ENCODE measurements around the gene ZSCAN4. TPM values are rescaled to one million over a fixed set of nuclear protein-coding genes. Genes with fewer than 3 reads are reported as not detected.
A peak's percentile ranks its signal among the peaks of the same experiment; 100 is the strongest.

The ZSCAN4 gene
- total and polyA plus RNA-seq, 9 of the 15 experiments (the other 6 are each of a cell fraction or from before 2014, with no cell fraction given), result not detected

DNA sequence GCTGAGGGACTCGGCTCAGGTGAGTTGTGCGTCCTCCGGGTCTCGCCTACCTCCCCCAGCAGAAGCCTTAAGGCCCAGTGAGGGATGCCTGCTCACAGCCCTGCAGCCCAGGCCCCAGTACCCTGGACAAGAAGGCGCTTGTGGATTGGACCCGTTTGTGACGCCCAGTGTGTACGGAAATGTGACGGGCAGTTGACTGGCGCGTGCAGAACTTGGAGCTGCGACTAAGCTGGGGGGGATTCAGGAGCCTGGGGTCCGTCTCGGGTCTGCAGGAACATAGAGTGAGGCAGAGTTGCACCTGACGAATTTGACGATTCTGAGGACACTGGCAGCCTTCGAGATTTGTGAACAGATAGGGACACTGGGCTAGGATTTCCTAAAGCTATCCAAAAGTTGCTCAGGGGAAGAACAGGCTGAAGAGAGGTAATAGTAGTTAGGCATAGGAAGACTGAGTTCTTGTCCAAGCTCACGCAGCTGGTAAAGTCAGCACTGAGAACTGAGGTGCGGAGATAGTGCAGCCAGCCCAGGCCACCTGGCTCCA is 13.6 kb downstream of the ZSCAN4 start (continued):
- TF ChIP-seq, protein P1, sequence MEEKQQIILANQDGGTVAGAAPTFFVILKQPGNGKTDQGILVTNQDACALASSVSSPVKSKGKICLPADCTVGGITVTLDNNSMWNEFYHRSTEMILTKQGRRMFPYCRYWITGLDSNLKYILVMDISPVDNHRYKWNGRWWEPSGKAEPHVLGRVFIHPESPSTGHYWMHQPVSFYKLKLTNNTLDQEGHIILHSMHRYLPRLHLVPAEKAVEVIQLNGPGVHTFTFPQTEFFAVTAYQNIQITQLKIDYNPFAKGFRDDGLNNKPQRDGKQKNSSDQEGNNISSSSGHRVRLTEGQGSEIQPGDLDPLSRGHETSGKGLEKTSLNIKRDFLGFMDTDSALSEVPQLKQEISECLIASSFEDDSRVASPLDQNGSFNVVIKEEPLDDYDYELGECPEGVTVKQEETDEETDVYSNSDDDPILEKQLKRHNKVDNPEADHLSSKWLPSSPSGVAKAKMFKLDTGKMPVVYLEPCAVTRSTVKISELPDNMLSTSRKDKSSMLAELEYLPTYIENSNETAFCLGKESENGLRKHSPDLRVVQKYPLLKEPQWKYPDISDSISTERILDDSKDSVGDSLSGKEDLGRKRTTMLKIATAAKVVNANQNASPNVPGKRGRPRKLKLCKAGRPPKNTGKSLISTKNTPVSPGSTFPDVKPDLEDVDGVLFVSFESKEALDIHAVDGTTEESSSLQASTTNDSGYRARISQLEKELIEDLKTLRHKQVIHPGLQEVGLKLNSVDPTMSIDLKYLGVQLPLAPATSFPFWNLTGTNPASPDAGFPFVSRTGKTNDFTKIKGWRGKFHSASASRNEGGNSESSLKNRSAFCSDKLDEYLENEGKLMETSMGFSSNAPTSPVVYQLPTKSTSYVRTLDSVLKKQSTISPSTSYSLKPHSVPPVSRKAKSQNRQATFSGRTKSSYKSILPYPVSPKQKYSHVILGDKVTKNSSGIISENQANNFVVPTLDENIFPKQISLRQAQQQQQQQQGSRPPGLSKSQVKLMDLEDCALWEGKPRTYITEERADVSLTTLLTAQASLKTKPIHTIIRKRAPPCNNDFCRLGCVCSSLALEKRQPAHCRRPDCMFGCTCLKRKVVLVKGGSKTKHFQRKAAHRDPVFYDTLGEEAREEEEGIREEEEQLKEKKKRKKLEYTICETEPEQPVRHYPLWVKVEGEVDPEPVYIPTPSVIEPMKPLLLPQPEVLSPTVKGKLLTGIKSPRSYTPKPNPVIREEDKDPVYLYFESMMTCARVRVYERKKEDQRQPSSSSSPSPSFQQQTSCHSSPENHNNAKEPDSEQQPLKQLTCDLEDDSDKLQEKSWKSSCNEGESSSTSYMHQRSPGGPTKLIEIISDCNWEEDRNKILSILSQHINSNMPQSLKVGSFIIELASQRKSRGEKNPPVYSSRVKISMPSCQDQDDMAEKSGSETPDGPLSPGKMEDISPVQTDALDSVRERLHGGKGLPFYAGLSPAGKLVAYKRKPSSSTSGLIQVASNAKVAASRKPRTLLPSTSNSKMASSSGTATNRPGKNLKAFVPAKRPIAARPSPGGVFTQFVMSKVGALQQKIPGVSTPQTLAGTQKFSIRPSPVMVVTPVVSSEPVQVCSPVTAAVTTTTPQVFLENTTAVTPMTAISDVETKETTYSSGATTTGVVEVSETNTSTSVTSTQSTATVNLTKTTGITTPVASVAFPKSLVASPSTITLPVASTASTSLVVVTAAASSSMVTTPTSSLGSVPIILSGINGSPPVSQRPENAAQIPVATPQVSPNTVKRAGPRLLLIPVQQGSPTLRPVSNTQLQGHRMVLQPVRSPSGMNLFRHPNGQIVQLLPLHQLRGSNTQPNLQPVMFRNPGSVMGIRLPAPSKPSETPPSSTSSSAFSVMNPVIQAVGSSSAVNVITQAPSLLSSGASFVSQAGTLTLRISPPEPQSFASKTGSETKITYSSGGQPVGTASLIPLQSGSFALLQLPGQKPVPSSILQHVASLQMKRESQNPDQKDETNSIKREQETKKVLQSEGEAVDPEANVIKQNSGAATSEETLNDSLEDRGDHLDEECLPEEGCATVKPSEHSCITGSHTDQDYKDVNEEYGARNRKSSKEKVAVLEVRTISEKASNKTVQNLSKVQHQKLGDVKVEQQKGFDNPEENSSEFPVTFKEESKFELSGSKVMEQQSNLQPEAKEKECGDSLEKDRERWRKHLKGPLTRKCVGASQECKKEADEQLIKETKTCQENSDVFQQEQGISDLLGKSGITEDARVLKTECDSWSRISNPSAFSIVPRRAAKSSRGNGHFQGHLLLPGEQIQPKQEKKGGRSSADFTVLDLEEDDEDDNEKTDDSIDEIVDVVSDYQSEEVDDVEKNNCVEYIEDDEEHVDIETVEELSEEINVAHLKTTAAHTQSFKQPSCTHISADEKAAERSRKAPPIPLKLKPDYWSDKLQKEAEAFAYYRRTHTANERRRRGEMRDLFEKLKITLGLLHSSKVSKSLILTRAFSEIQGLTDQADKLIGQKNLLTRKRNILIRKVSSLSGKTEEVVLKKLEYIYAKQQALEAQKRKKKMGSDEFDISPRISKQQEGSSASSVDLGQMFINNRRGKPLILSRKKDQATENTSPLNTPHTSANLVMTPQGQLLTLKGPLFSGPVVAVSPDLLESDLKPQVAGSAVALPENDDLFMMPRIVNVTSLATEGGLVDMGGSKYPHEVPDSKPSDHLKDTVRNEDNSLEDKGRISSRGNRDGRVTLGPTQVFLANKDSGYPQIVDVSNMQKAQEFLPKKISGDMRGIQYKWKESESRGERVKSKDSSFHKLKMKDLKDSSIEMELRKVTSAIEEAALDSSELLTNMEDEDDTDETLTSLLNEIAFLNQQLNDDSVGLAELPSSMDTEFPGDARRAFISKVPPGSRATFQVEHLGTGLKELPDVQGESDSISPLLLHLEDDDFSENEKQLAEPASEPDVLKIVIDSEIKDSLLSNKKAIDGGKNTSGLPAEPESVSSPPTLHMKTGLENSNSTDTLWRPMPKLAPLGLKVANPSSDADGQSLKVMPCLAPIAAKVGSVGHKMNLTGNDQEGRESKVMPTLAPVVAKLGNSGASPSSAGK (IDR thresholded peaks at IDR 0.05), result peak; percentile 81
- TF ChIP-seq, protein P2, sequence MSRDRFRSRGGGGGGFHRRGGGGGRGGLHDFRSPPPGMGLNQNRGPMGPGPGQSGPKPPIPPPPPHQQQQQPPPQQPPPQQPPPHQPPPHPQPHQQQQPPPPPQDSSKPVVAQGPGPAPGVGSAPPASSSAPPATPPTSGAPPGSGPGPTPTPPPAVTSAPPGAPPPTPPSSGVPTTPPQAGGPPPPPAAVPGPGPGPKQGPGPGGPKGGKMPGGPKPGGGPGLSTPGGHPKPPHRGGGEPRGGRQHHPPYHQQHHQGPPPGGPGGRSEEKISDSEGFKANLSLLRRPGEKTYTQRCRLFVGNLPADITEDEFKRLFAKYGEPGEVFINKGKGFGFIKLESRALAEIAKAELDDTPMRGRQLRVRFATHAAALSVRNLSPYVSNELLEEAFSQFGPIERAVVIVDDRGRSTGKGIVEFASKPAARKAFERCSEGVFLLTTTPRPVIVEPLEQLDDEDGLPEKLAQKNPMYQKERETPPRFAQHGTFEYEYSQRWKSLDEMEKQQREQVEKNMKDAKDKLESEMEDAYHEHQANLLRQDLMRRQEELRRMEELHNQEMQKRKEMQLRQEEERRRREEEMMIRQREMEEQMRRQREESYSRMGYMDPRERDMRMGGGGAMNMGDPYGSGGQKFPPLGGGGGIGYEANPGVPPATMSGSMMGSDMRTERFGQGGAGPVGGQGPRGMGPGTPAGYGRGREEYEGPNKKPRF (IDR thresholded peaks at IDR 0.05; ENCODE audit: low read depth, low read length), result no peak
- TF ChIP-seq ZNF232 (CRISPR knock-in tag; IDR thresholded peaks at IDR 0.05), result peak; percentile 18; the same call in 1 of the 2 replicates
- TF ChIP-seq ZNF584 (CRISPR knock-in tag; IDR thresholded peaks at IDR 0.05; ENCODE audit: low read depth), result no peak
- TF ChIP-seq POLR2G (IDR thresholded peaks at IDR 0.05; ENCODE audit: low read depth, low read length), result peak; percentile 52
- peak; percentile 1 for TF ChIP-seq TAF9B (IDR thresholded peaks at IDR 0.05; ENCODE audit: partially characterized antibody)
- peak; percentile 80; the same call in 1 of the 2 replicates for TF ChIP-seq FOXK1 (CRISPR knock-in tag; IDR thresholded peaks at IDR 0.05; ENCODE audit: borderline replicate concordance)
- TF ChIP-seq RB1 (IDR thresholded peaks at IDR 0.05; ENCODE audit: low read depth), result no peak
- TF ChIP-seq, protein P3, sequence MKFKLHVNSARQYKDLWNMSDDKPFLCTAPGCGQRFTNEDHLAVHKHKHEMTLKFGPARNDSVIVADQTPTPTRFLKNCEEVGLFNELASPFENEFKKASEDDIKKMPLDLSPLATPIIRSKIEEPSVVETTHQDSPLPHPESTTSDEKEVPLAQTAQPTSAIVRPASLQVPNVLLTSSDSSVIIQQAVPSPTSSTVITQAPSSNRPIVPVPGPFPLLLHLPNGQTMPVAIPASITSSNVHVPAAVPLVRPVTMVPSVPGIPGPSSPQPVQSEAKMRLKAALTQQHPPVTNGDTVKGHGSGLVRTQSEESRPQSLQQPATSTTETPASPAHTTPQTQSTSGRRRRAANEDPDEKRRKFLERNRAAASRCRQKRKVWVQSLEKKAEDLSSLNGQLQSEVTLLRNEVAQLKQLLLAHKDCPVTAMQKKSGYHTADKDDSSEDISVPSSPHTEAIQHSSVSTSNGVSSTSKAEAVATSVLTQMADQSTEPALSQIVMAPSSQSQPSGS (CRISPR knock-in tag; IDR thresholded peaks at IDR 0.05), result peak; percentile 63; the same call in 1 of the 2 replicates
- no peak for TF ChIP-seq ATF3 (IDR thresholded peaks at IDR 0.05)
- no peak for TF ChIP-seq ATF3 (CRISPR knock-in tag; conservative IDR thresholded peaks at IDR 0.05)
